ENCODE measurements around the gene HOXB1. TPM values are rescaled to one million over a fixed set of nuclear protein-coding genes. Genes with fewer than 3 reads are reported as not detected.
"Not testable (repeated sequence)": the region's sequence is repeated elsewhere in the genome, so short reads cannot be mapped to it uniquely, and the experiment has no call there.

Gene HOXB1
- total RNA-seq, 4 donors from 2014 or later: not detected

GRCh38 chr17:48539177-48539576, 8.4 kb upstream of the HOXB1 start:
- 76 to 77% methylated on average over 4 of the region's 4 CpGs for WGBS, 2 donors
- peaks cover 0 to 13% (median 0%) of the 10 kb centered on the region in 4 donors for H3K4me1 ChIP-seq
- no peaks in the 10 kb centered on the region for H3K36me3 ChIP-seq
- H3K27me3 ChIP-seq: peaks cover 0 to 34% of the 10 kb centered on the region in 2 donors
- H3K27ac ChIP-seq: no peak overlapping the region
- no peak for TF ChIP-seq EP300 (IDR thresholded peaks at IDR 0.05)
- TF ChIP-seq POLR2A (IDR thresholded peaks at IDR 0.05): no peak
- no peak for TF ChIP-seq CTCF (IDR thresholded peaks at IDR 0.05)
- H3K4me3 ChIP-seq: no peak overlapping the region
- no peaks in the 10 kb centered on the region for H3K9me3 ChIP-seq
- no peak for DNase-seq (ENCODE audit: low spot score in 2 of 2)

- DNase-seq (ENCODE audit: low spot score in 2 of 2): no peak
- 74 to 92% methylated on average over 2 to 3 of the region's 3 CpGs for WGBS, 2 donors
- H3K4me1 ChIP-seq: peaks cover 0 to 7% (median 0%) of the 10 kb centered on the region in 4 donors
- no peak for TF ChIP-seq EP300 (IDR thresholded peaks at IDR 0.05)
- no peak for TF ChIP-seq CTCF (IDR thresholded peaks at IDR 0.05)
- H3K9me3 ChIP-seq: no peaks in the 10 kb centered on the region
- H3K36me3 ChIP-seq: no peaks in the 10 kb centered on the region
- H3K27ac ChIP-seq: no peak overlapping the region
- H3K4me3 ChIP-seq: no peak overlapping the region
- peaks cover 0 to 20% of the 10 kb centered on the region in 2 donors for H3K27me3 ChIP-seq
Measured at GRCh38 chr17:48537316-48537715, 6.5 kb upstream of the HOXB1 start.

GRCh38 chr17:48535793-48536559, 5.2 kb upstream of the HOXB1 start:
- not testable (repeated sequence) for H3K27ac ChIP-seq; H3K9me3 ChIP-seq; H3K4me3 ChIP-seq; H3K36me3 ChIP-seq; H3K4me1 ChIP-seq; DNase-seq (ENCODE audit: low spot score in 2 of 2)
- peaks cover 0 to 19% of the 10 kb centered on the region in 2 donors for H3K27me3 ChIP-seq
- 93 to 97% methylated on average over 9 of the region's 9 CpGs for WGBS, 2 donors

- peaks cover 0 to 44% of the 10 kb centered on the region in 2 donors for H3K27me3 ChIP-seq
- no peak overlapping the region for H3K27ac ChIP-seq
- no peak for TF ChIP-seq CTCF (IDR thresholded peaks at IDR 0.05)
- no peak for TF ChIP-seq POLR2A (IDR thresholded peaks at IDR 0.05)
- TF ChIP-seq EP300 (IDR thresholded peaks at IDR 0.05): no peak
- no peaks in the 10 kb centered on the region for H3K36me3 ChIP-seq
- H3K9me3 ChIP-seq: no peaks in the 10 kb centered on the region
- peaks cover 0 to 3% (median 0%) of the 10 kb centered on the region in 4 donors for H3K4me1 ChIP-seq
- 67 to 76% methylated on average over 8 of the region's 8 CpGs for WGBS, 2 donors
- H3K4me3 ChIP-seq: no peak overlapping the region
- no peak for DNase-seq (ENCODE audit: low spot score in 2 of 2)
Measured at GRCh38 chr17:48532261-48532660, 1.4 kb upstream of the HOXB1 start.

GRCh38 chr17:48530208-48530886, 464 bp downstream of the HOXB1 start:
- no peak for DNase-seq (ENCODE audit: low spot score in 2 of 2)
- Histone ChIP-seq H3K27me3 (peaks cover 0 to 63% of the 10 kb centered on the region in 2 donors), H3K4me1 (peaks cover 0 to 8% (median 0%) of the 10 kb centered on the region in 4 donors), H3K36me3 (no peaks in the 10 kb centered on the region), H3K4me3 (no peak overlapping the region), H3K9me3 (no peaks in the 10 kb centered on the region), H3K27ac (no peak overlapping the region)
- no peak for TF ChIP-seq EP300 (IDR thresholded peaks at IDR 0.05)
- no peak for TF ChIP-seq POLR2A (IDR thresholded peaks at IDR 0.05)
- TF ChIP-seq CTCF (IDR thresholded peaks at IDR 0.05): no peak
- 63 to 71% methylated on average over 18 to 33 of the region's 37 CpGs for WGBS, 2 donors
